Adrenal gland (tissue), 5 donors: Measurements from ENCODE around the gene MAU2.

Experiments
- POLR2A ChIP-seq, 2 donors: fragments of 450-650 bp; IDR thresholded peaks; one replicate each; pipeline ENCODE4 v1.6.1; 2017; ENCODE audit warnings: antibody characterized with exemption in 2 of 2, mild to moderate bottlenecking in 2 of 2, moderate library complexity in 1 of 2
- TF ChIP-seq, protein P1 (sequence below), 6 experiments: fragments of 450-650 bp in 4 of 6; fragments of 200-600 bp in 2 of 6; sonication (generic) in 1 of 6; IDR thresholded peaks; 1 replicate in 5 of 6; 2 replicates in 1 of 6; pipeline versions ENCODE4 v1.5.1 to v1.8.0; 2016 to 2021; ENCODE audit warnings: antibody characterized with exemption in 6 of 6, mild to moderate bottlenecking in 2 of 6, moderate library complexity in 1 of 6
- donor health status: DM: no; HTN: no; CAD: no.

DNA sequence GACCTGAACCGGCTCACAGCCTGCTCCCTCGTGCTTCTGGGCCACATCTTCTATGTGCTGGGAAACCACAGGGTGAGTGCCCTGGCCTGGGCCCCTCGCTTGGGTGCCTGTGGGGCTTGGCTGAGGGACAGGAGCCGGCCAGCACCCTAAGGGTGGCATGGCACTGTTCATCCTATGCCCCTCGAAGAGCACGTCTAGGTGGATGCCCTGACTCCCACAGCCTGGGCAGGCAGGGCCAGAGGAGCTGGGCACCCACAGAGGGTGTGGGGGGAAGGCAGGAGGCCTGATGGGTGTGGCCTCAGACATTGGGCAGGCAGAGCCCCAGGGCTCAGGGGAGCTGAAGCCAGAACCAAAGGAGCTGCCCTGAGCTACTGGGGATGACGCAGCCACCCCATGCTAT is 28.7 kb downstream of the MAU2 start:
- no peak for TF ChIP-seq POLR2A (IDR thresholded peaks at IDR 0.05)
- TF ChIP-seq, protein P1, sequence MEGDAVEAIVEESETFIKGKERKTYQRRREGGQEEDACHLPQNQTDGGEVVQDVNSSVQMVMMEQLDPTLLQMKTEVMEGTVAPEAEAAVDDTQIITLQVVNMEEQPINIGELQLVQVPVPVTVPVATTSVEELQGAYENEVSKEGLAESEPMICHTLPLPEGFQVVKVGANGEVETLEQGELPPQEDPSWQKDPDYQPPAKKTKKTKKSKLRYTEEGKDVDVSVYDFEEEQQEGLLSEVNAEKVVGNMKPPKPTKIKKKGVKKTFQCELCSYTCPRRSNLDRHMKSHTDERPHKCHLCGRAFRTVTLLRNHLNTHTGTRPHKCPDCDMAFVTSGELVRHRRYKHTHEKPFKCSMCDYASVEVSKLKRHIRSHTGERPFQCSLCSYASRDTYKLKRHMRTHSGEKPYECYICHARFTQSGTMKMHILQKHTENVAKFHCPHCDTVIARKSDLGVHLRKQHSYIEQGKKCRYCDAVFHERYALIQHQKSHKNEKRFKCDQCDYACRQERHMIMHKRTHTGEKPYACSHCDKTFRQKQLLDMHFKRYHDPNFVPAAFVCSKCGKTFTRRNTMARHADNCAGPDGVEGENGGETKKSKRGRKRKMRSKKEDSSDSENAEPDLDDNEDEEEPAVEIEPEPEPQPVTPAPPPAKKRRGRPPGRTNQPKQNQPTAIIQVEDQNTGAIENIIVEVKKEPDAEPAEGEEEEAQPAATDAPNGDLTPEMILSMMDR (IDR thresholded peaks at IDR 0.05), result no peak
